ENCODE measurements around the gene NUDT14.

The NUDT14 gene

GRCh38 chr14:105146976-105147635 is 34.0 kb downstream of the NUDT14 start:
- no peak for DNase-seq (ENCODE audit: low read depth, low spot score)

GRCh38 chr14:105146181-105146975 is 34.7 kb downstream of the NUDT14 start:
- no peak for DNase-seq (ENCODE audit: low read depth, low spot score)

GRCh38 chr14:105145381-105146180 is 35.5 kb downstream of the NUDT14 start:
- DNase-seq (ENCODE audit: low read depth, low spot score) = no peak

GRCh38 chr14:105144666-105145380 is 36.3 kb downstream of the NUDT14 start:
- no peak for DNase-seq (ENCODE audit: low read depth, low spot score)

GRCh38 chr14:105144026-105144665 is 37.0 kb downstream of the NUDT14 start:
- no peak for DNase-seq (ENCODE audit: low read depth, low spot score)

- no peak for DNase-seq (ENCODE audit: low read depth, low spot score)
Measured at GRCh38 chr14:105143451-105144025, 37.6 kb downstream of the NUDT14 start.

- no peak for DNase-seq (ENCODE audit: low read depth, low spot score)
Measured at GRCh38 chr14:105142651-105143450, 38.3 kb downstream of the NUDT14 start.

- DNase-seq (ENCODE audit: low read depth, low spot score) = no peak
Measured at GRCh38 chr14:105141486-105142281, 39.4 kb downstream of the NUDT14 start.

- no peak for DNase-seq (ENCODE audit: low read depth, low spot score)
Measured at GRCh38 chr14:105141026-105141425, 40.1 kb downstream of the NUDT14 start.

GRCh38 chr14:105140581-105140980 is 40.5 kb downstream of the NUDT14 start:
- no peak for DNase-seq (ENCODE audit: low read depth, low spot score)

- DNase-seq (ENCODE audit: low read depth, low spot score) = no peak
Measured at GRCh38 chr14:105139831-105140239, 41.3 kb downstream of the NUDT14 start.

- no peak for DNase-seq (ENCODE audit: low read depth, low spot score)
Measured at GRCh38 chr14:105139212-105139825, 41.8 kb downstream of the NUDT14 start.

GRCh38 chr14:105138551-105139111 is 42.5 kb downstream of the NUDT14 start:
- DNase-seq (ENCODE audit: low read depth, low spot score) = no peak

- DNase-seq (ENCODE audit: low read depth, low spot score) = no peak
Measured at GRCh38 chr14:105138021-105138541, 43.0 kb downstream of the NUDT14 start.

- DNase-seq (ENCODE audit: low read depth, low spot score) = no peak
Measured at GRCh38 chr14:105137481-105138020, 43.6 kb downstream of the NUDT14 start.

- no peak for DNase-seq (ENCODE audit: low read depth, low spot score)
Measured at GRCh38 chr14:105136401-105137322, 44.5 kb downstream of the NUDT14 start.
